Upper lobe of left lung (tissue), 4 donors: ENCODE data around the gene HMGB2.

Experiments
- EP300 ChIP-seq, 4 donors: sonication (generic); formaldehyde crosslinking; IDR thresholded peaks; one replicate each; pipeline ENCODE4 v1.5.1; 2017; ENCODE audit warnings: antibody characterized with exemption in 4 of 4, control low read depth in 2 of 4
- POLR2A ChIP-seq, 4 donors: fragments of 450-650 bp; IDR thresholded peaks; one replicate each; pipeline ENCODE4 v1.5.1; 2016 to 2017; ENCODE audit warnings: antibody characterized with exemption in 4 of 4, mild to moderate bottlenecking in 2 of 4
- POLR2AphosphoS5 ChIP-seq, 2 donors: sonication (generic); formaldehyde crosslinking; IDR thresholded peaks; one replicate each; pipeline ENCODE4 v1.5.1; 2017; ENCODE audit warnings: antibody characterized with exemption in 2 of 2
- TF ChIP-seq, protein P1 (sequence below), 6 experiments: fragments of 450-650 bp in 4 of 6; fragments of 200-600 bp in 2 of 6; sonication (generic) in 2 of 6; IDR thresholded peaks; one replicate each; pipeline ENCODE4 v1.5.1; 2016 to 2019; ENCODE audit warnings: antibody characterized with exemption in 6 of 6

DNA sequence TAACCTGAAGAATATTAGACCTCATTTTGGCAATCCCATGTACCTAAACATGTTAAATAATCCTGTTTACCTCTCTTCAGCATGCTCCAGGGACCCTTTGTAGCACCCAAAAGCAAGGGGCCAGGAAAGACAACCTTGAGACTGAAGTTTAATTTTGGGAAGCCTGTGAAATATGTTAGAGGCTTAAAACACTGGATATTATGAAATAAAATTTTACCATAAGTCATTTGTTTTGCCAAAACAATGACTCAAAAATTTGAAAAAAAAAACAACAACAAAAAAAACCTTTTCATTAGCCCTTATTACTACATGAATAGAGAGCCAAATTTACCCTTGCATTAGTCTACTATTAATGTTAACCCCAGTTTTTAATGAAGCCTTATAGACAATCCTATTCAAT lies 49.7 kb downstream of the HMGB2 start:
- TF ChIP-seq, protein P1, sequence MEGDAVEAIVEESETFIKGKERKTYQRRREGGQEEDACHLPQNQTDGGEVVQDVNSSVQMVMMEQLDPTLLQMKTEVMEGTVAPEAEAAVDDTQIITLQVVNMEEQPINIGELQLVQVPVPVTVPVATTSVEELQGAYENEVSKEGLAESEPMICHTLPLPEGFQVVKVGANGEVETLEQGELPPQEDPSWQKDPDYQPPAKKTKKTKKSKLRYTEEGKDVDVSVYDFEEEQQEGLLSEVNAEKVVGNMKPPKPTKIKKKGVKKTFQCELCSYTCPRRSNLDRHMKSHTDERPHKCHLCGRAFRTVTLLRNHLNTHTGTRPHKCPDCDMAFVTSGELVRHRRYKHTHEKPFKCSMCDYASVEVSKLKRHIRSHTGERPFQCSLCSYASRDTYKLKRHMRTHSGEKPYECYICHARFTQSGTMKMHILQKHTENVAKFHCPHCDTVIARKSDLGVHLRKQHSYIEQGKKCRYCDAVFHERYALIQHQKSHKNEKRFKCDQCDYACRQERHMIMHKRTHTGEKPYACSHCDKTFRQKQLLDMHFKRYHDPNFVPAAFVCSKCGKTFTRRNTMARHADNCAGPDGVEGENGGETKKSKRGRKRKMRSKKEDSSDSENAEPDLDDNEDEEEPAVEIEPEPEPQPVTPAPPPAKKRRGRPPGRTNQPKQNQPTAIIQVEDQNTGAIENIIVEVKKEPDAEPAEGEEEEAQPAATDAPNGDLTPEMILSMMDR (IDR thresholded peaks at IDR 0.05): no peak
- no peak for TF ChIP-seq POLR2A (IDR thresholded peaks at IDR 0.05)
- no peak for TF ChIP-seq POLR2AphosphoS5 (IDR thresholded peaks at IDR 0.05)
- no peak for TF ChIP-seq EP300 (IDR thresholded peaks at IDR 0.05)
